Inflammatory macrophage treated with lipopolysaccharide for 4 hours (primary cell): ENCODE measurements around the gene PRSS56.

Experiments
- DNase-seq: peaks from one replicate; pipeline ENCODE4 v3.0.0-alpha.2; 2020

The PRSS56 gene

DNA sequence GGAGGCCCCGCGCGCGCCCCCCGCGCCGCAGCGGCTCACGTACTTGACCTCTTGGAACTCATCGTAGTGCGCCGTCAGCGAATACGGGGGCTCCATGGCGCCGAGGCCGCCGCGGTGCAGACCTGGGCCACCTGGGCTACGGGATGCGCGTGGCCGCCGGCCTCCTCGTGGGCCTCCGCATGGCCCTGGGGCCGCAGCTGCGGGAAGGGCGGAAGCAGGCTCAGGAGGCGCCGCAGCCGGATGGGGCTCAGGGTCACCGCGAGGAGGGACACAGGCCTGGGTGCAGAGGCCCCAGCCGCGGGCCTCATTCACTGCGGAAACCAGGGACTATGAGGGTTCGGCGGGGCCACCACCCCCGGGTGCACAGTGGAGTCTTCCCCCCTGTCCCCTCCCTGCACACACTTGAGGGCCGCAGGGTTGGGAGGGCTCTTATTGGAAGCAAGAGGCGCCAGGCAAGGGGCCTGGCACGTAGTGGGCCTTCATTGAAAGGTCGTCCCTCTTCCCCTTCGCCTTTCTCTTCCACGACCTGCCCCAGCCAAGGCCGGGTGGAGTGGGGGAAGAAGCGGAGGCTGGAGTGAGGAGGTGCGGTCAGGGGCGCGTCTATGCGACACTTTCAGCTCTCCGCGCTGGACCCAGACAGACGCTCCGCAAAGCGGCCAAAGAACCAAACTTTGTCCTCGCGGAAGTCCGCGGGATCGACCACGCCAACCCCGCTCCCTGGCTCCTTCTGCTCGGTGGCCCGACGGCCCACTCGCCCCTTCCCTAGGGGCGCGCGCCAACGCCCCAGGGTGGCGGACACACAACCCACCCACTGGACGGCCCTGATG, 33.4 kb upstream of the PRSS56 start:
- DNase-seq: no peak

DNA sequence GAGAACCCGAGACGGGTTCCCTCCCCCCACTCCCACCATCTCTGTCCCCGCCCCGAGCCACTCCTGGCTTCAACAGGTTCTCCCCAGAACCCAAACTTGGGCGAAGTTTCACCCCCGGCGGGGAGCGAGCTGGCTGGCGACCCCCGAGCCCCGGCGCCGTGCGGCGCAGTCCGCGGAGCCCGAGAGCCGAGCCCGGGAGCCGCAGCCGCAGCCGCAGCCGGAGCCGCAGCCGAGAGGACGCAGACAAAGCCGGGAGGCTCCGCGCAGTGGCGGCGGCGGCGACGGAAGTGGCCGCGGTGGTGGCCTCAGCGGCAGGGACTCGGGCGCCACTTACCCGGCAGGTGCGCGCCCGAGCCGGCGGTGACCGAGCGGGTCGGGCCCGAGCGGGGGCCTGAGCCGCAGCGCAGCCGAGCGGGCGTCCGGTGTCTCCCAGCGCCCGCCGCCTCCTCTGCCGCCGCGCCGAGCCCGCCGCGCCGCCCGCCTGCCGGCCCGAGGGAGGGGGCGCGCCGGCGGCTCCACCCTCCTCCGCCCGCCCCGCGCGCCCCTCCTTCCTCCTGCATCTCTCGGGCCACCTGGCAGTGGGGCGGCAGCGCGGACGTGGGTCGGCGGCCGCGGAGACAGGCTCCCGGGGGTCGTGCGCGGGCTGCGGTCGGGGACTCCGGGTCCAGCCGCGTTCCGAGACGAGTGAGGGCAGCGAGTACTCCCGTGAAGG, 32.6 kb upstream of the PRSS56 start, which contains the start of gene ECEL1:
ECEL1 (minus strand) TSS at position 450 of the 712 bp plus-strand sequence. CDS start 1,181 bp downstream, outside the sequence.
- no peak for DNase-seq

DNA sequence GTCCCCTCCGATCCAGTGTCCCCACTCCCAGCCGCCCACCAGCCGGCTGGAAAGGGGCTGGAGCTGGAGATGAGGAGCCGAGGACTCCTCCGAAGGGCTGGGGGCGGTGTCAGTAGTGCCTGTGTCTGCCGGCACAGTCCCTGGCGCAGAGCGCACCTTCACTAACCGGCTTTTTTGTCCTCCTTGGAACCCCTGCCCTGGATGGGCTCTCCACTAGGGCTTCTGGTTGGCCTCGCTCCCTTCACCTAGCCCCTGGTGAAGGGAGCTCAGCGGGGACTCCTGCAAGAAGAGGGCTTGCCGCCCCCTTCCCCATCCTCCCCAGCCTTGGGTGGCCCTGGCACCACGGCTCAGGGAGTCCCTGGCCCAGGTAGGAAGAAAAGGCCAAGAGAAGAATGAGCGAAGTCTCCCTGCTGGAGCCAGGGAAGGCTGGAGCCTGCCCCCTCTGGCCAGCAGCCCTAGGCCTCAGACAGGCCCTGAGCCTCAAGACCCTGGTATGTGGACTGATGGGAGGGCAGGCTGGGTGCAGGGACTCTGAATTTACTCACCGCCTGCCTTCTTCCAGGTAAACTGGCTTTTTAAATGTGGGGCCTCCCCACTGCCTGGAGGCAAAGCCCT, 32.0 kb upstream of the PRSS56 start:
- no peak for DNase-seq

DNA sequence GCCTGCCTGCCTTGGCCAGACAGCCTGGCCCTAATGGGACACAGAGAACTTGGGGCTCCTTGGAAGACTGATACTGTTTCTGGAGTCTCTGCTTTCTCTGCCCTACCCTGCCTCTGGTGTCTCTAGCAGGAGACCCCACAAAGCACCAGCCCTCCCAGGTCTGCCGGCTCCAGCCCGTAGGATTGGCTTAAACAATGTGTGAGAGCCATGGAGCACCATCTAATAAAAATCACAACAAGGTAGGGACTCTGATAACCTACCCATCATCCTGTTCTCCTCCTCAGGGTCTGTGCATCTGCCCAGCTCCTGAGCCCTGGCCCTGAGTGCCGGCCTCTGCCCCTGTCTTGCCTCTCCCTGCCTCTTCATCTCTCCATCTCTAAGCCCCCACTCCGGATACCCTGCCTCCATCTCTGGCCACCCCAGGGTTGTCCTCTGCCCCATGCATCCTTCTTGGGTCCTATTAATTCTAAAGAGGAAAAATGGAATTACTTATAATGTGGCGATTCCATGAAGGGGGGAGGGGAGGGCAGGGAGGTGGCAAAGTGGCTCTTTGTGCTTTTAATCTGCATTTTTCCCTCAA, 31.4 kb upstream of the PRSS56 start:
- no peak for DNase-seq

DNA sequence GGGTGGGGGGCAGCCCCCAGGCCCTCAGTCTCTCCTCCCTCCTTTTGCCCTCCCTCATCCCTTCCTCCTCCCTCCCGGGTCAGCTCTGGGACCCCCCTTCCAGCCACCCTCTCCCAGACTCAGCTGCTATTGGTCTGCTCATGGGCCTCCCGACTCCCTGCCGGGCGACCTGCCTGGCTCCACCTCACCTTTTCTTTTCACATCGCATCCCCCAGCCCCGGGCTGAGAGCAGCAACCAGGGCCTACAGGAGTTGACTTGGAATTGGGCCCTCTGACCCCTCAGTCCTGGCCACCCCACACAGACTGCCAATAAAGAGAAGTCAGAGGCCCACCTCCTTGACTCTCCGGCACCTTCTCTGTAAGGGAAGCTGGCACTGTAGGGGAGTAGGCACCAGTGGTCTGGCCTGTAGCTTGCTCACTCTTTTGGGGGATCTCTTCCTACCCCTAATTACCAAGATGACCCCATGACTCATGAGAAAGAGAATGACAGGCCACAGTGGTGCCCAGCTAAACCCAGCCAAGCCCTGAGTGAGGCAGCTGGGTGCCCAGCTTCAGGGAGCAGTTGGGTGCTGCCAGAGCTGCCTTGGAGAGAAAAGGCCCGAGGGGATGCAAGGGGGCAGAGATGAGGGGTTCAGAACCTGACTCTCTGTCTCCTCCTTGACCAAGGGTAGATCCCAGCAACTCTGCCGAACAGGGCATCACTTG, 30.5 kb upstream of the PRSS56 start:
- no peak for DNase-seq

DNA sequence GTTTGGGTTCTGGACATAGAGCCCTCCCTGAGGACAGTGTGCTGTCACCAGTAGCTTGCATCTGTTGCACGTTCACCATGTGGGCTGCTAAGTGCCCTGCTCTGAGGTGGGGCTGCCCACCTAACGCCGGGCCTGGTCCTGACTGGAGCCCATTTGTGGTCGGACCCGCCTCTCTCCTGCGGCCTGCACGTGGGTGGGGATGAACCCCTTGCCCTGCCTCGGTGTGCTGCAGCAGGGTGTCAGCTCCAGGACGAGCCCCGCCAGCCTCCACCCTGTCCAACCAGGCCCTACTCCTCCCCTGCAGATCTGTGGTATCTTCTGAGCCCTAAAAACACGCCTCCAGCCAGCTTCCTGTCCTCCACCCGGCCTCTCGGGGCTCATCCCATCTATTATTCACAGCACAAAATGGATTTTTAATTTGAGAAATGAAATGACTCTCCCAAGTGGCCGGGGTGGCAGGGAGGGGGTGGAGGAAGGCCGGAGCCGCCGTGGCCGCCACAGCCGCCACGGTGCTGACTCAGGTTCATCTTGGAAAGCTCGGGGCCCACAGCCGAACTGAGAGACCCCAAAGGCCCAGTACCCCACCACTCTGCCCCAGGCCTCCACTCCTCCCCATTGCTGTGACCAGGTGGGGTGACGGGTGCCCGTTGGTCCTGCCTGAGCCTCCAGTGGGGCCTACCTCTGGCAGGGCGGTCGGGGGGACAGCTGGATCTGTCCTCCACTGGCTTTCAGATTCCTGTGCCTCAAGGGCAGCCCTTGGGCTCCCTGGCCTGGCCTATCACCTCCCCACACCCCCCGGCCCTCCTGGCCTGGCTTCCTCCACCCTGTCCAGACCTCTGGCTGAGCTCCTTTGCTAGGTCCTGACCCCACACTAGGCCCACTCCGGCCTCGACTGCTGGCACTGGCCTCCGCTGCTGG, 29.7 kb upstream of the PRSS56 start:
- no peak for DNase-seq

DNA sequence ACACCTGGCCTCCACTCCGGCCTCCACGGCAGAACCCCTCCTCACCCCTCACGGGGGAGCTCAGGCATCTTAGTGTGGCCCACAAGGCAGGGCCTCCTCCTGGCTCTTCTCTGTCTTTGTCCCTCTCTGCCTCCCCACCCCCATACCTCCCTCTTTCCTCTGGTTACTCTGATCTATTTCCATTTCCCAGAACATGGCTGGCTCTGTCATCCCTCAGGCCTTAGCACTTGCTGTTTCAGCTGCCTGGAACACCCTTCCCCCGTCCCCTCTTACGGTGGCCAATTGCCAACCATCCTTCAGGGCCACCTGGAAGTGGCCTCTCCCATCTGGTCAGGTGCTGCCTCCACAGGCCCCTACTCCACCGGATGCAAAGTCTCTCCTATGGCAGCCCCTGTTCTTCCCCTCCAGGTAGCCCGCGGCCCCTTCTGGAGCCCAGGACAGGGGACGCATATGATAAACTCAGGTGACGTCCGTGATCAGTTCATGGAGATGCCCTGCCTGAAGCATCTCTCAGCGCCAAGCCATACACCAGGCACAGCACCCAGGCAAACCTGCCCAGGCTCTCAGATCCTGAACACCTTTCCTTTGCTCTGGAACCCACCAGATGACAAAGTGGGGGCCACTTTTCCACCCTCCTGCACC, 28.9 kb upstream of the PRSS56 start:
- no peak for DNase-seq

DNA sequence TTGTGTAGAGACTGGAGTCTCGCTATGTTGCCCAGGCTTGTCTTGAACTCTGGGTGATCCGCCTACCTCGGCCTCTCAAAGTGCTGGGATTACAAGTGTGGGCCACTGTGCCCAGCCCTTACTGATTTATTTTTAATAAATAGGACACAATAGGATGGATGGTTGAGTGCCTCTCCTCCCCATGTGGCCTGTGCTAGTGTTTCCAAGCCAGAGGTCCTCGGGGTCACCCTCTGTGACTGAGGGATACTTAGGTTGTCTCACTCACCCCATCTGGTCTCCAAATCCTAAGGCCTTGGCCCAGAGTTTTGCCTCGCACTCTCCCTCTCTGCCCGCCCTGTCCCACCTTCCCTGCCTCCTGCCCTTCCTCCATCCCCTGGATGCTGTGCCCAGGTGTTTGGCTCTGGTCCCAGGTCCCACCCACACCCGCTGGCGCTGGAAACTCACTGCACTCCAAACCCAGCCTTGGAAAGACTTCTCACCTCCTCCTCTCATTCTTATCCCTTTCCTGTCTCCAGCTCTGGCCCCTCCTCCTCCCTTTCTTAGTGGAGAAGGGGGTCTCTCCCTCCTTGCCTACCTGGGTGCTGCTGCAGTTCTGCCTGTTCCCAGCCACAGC, 27.8 kb upstream of the PRSS56 start:
- DNase-seq: no peak

DNA sequence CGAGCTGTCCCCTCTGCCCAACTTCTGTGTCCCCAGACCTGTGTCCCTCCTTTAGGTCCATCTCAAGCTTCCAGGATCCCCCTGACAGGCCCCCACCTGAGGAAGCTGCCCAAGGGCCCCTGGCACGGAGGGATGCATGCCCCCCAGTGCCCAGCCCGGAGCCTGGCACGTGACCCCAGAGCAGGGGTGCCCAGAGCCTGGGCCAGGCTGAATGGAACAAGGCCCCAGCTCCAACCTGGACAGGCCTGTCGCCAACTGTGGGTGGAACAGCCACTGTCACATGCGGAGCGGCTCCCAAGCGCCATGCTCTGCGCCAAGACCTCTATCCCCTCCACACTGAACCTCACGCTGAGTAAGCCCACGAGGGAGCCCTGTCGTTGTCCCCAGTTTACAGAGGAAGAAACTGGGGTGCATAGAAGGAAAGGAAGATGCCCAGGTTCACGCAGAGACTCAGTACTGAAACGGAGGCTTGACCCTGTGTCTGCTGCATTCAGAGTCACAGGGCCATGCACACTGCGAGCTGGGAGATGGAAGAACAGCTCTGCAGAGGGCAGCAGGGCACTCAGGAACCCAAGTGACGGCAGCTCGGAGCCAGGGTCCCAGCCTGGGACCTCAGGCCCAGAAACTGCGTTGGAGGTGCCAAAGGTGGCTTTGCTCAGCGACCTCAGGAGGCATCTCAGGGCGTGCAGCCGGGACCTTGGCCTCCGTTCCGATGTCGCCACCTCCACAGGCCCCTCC, 27.1 kb upstream of the PRSS56 start:
- no peak for DNase-seq

DNA sequence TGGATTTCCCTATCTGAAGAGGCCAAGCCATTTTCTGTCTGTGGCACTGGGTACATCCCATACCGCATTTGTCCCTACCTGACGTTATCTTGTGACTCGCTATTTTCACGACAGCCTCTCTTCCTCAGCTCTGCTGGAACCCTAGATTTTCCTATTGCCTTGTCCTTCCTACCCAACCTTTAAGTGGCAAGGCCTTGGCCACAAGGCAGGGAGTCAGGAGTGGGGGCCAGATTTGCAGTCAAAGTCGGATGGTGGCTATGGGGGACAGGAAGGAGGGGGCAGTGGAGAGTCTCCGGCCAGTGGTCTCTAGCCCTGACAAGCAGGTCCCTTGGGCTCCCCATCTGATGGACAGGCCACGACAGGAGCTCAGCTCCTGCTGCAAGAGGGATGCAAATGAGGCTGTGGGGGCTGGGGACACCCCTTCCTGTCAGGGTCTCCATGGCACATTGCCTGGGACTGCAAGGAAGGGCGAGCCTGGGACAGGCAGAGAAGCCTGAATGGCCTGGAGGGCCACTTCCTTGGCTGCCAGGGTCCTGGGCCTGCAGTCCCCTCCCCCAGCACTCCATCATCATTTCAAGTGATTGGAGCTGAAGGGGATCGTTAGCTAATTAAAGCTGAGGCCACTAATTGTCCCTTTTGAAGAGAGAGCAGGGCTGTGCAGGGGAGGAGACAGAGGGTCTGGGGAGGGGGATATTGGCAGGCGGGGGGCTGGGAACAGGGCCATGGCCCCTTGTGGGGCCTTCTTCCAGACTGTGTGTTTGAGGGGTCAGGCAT, 26.3 kb upstream of the PRSS56 start:
- no peak for DNase-seq

DNA sequence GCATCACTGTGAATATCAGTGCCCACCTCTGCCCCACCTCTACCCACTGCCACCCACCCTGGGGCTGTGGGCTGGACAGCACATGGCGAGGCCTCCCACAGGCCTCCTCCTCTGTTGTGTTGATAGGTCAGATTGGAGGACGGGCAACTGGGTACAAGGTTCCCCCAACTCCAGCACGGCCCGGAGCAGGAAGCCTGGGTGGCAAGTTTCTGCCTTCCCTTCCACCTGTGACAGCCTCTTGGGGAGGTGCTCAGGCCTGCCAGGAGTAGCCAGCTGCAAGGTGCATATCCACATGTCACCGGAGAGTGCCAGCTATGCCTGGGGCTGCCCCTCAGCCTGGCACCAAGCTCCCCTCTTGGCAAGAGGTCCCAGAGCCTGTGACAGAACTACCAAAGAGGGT, 25.6 kb upstream of the PRSS56 start:
- DNase-seq: no peak

DNA sequence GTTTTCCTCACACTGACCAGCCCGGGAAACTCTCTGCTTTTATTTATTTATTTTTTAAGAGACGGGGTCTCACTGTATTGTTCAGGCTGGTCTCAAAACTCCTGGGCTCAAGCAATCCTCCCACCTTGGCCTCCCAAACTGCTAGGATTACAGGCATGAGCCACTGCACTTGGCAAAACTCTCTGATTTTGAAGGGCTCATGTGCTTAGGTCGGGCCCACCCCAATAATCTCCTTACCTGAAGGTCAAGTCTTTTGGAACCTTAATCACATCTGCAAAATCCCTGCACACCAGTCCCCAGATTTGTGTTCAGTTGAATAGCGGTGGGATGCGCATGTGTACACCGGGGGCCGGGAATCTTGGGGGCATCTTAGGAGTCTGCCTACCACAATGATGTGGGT, 24.9 kb upstream of the PRSS56 start:
- no peak for DNase-seq

DNA sequence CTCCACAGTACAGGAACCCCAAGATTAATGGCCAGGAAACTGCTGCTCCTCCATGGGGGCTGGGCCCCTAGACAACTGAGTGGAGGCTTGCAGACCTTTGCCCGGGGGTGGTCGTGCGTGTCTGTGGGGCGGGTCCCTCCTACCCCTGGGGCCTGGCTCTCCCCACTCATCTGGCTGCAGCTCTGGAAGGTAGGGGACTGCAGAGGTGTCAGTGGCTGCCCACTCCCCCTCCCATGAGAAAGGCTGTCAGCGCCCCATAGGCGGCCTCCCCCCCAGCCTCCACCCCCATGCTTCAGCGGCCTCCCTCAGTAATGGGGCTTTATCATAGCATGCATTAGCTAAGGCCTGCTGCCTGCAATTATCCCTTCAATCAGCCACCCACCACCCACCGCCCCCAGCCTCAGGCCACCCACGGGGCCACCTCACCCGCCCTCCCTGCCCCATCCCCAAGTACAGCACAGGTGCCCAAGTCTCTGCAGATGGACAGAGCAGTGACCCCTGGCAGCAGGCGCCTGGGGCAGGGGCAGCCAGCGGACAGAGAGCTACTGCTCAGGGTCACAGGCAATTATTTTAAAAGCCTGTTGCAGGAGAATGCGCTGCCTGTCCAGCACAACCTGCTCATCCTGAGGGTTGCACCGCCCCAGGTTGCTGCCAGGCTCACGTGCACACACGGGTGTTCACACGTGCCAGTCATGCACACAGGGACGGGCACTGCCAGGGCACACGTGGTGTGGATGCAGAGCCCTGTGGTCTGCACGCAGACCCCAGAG, 23.5 kb upstream of the PRSS56 start:
- no peak for DNase-seq

DNA sequence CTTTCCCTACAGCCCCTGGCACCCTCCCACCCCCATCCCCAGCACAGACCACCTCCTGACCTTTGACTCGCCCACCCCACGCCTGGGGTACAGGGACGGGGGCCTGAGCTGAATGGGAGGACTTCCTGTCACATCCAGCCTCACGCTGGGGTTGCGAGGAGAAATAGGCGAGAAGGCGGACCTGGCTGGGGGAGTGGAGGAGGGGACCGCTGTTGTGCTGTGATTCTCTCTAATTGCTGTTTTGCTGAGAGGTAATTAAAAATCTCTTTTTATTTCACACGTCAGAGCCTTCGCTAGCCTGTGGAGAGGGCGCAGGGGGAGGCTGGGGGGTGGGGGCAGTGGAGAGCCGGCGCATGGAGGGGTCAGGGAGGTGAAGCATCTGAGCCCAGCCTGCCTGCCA, 22.8 kb upstream of the PRSS56 start:
- DNase-seq: no peak

DNA sequence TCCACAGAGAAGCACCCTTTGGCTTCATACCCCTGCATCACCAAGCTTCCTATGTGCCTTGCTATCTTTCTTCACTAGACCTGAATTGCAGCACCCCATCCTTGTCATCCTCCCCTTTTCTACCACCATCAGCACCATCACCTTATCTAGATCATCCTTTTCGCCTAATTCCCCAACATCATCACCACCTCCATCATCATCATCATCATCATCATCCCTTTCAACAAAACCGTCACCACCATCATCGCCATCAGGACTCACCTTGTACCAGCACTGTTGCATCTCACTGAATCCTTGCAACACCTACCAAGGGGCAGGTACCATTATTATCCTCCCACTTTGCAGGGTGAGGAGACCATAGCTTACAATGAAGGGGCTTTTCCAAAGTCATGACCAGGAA, 21.7 kb upstream of the PRSS56 start:
- DNase-seq: no peak

DNA sequence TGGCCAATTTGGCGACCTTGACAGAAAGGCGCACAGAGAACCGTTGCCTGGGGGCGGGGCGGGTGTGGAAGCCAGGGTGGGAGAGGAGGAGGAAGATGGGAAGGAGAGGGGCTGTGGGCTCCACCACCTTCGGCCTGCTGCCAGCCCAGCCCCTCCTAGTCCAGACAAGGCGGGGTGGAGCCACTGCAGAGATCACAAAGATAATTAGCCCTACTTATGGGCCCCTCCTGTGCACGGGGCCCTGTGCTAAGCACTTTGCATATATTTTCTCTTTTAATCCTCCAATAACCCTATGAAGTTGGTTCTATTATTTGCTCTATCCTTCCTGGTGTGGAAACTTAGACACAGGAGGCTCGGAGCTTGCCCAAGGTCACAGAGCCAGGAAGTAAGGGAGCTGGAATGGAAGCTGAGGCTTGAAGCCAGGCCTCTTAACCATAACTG, 18.8 kb upstream of the PRSS56 start:
- no peak for DNase-seq

DNA sequence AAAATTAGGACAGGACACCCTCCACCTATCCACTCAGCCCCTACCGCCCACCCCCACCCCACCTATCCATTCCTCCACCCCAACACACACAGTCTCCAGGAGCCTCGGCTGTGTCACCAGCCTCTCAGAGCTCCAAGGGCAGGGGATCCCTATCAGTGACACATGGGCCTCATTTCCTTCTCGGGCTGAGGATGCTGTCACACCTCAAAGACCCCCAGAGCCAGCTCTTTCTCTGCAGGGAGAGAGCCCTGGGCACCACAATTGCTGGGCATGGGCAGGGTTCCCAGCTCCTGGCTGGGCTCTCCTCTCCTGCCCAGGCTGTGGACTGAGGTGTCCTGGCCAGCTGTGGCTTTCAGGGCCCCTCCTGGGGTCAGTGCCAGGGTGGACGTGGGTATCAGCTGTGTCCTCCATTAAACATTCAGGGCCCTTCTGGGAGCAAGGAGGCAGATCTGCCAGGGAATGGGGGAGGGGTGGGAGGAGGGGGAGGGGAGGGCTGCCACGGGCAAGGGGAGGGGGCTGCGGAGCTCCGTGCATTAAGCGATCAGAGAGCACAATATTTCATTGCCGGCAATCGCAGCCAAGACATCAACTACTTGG, 18.3 kb upstream of the PRSS56 start:
- DNase-seq: no peak

DNA sequence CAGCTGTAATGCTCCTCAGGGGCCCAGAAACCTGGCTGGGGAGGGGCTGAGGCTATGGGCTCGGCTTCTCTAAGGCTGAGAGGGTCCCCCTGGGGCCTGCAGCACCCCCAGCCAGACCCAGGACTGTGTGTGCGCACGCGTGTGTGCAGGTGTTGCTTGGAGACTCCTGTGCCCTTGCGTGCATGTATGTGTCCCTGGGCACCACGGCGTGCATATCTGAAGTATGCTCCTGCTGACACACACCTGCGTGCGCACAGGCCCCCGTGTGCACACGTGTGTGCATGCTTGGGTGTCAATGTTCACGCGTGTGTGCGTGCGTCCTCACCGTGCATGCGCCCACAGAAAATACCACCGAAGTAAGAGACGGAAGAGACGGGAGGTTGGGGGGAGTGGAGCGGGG, 17.7 kb upstream of the PRSS56 start:
- no peak for DNase-seq
